Ammon's horn (tissue), 1 donor: Measurements from ENCODE around the gene GLUD1.
"Not testable (repeated sequence)": the region's sequence is repeated elsewhere in the genome, so short reads cannot be mapped to it uniquely, and the experiment has no call there.

Experiments
- DNase-seq: peaks from one replicate; pipeline ENCODE4 v3.0.0-alpha.2; 2016; ENCODE audit warnings: low spot score

GLUD1 gene

GRCh38 chr10:87045434-87045938, 49.2 kb downstream of the GLUD1 start:
- no peak for DNase-seq

GRCh38 chr10:87043579-87043978, 51.1 kb downstream of the GLUD1 start:
- not testable (repeated sequence) for DNase-seq

- no peak for DNase-seq
These were observed 55.9 kb downstream of the GLUD1 start for GRCh38 chr10:87038786-87039185.

- no peak for DNase-seq
These were observed 56.3 kb downstream of the GLUD1 start for GRCh38 chr10:87038286-87038717.

GRCh38 chr10:87036623-87037022, 58.0 kb downstream of the GLUD1 start:
- DNase-seq: no peak

GRCh38 chr10:87030912-87031635, 63.6 kb downstream of the GLUD1 start:
- no peak for DNase-seq

GRCh38 chr10:87030419-87030818, 64.2 kb downstream of the GLUD1 start:
- not testable (repeated sequence) for DNase-seq

GRCh38 chr10:87026747-87027508, 67.7 kb downstream of the GLUD1 start:
- DNase-seq: not testable (repeated sequence)

- not testable (repeated sequence) for DNase-seq
These were observed 69.2 kb downstream of the GLUD1 start for GRCh38 chr10:87025285-87025958.

- DNase-seq: not testable (repeated sequence)
These were observed 74.6 kb downstream of the GLUD1 start, which contains the start of gene FAM25A for GRCh38 chr10:87020056-87020455. Gene FAM25A, plus strand, starts transcription at chr10:87020294. Its CDS starts 31 bp downstream, at chr10:87020325.

GRCh38 chr10:87019504-87019903, 75.1 kb downstream of the GLUD1 start:
- DNase-seq: not testable (repeated sequence)

- DNase-seq: not testable (repeated sequence)
These were observed 75.6 kb downstream of the GLUD1 start for GRCh38 chr10:87019066-87019465.

GRCh38 chr10:87018127-87018526, 76.5 kb downstream of the GLUD1 start:
- not testable (repeated sequence) for DNase-seq

GRCh38 chr10:87014986-87015716, 79.5 kb downstream of the GLUD1 start:
- not testable (repeated sequence) for DNase-seq

GRCh38 chr10:87013528-87013927, 81.1 kb downstream of the GLUD1 start:
- not testable (repeated sequence) for DNase-seq

- not testable (repeated sequence) for DNase-seq
These were observed 85.4 kb downstream of the GLUD1 start for GRCh38 chr10:87009134-87009696.

- not testable (repeated sequence) for DNase-seq
These were observed 86.3 kb downstream of the GLUD1 start for GRCh38 chr10:87008303-87008702.

GRCh38 chr10:87007674-87008073, 87.0 kb downstream of the GLUD1 start:
- not testable (repeated sequence) for DNase-seq

- not testable (repeated sequence) for DNase-seq
These were observed 87.5 kb downstream of the GLUD1 start for GRCh38 chr10:87007124-87007523.

- no peak for DNase-seq
These were observed 94.2 kb downstream of the GLUD1 start for GRCh38 chr10:87000491-87000890.
